Measurements from ENCODE around the gene SLC24A3.
A peak's percentile ranks its signal among the peaks of the same experiment; 100 is the strongest.

DNA sequence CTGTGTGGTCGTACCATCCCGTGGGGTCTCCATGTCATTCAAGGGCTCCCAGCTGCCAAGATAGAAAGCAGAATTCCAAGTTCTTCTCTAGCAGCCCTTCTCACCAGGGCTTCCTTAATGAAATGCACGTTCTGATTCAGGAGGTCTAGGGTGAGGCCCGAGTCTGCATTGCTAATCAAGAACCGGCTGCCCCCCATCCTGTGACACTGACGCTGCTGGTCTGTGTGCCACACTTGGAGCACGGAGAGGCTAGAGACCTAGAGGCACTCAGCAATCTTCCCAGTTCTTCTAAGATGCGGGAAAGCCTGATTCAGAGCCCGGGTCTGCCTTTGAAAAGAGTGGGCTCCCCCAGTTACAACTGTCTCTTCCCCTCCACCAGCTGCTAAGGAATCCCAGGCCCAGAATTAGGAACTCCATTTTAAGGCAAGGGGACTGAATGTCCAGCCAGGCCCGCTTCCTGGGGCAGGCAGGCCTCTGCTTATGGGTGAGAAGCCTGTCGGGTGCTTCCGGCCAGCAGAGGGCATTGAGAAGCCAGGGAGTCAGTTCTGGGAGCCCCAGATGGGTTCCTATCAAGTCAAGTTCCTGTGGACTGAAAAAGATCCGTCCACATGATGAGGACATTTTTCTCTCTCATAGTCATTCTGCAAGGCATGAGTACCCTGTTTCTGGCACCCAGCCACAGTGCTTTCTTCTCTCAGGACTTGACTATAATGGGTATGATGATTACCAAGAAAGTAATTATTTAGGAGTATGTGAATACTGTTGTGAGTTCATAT lies 475.8 kb downstream of the SLC24A3 start:
- TF ChIP-seq, protein P1, sequence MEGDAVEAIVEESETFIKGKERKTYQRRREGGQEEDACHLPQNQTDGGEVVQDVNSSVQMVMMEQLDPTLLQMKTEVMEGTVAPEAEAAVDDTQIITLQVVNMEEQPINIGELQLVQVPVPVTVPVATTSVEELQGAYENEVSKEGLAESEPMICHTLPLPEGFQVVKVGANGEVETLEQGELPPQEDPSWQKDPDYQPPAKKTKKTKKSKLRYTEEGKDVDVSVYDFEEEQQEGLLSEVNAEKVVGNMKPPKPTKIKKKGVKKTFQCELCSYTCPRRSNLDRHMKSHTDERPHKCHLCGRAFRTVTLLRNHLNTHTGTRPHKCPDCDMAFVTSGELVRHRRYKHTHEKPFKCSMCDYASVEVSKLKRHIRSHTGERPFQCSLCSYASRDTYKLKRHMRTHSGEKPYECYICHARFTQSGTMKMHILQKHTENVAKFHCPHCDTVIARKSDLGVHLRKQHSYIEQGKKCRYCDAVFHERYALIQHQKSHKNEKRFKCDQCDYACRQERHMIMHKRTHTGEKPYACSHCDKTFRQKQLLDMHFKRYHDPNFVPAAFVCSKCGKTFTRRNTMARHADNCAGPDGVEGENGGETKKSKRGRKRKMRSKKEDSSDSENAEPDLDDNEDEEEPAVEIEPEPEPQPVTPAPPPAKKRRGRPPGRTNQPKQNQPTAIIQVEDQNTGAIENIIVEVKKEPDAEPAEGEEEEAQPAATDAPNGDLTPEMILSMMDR (CRISPR knock-in tag; IDR thresholded peaks at IDR 0.05): peak; percentile 76
- TF ChIP-seq, protein P2, sequence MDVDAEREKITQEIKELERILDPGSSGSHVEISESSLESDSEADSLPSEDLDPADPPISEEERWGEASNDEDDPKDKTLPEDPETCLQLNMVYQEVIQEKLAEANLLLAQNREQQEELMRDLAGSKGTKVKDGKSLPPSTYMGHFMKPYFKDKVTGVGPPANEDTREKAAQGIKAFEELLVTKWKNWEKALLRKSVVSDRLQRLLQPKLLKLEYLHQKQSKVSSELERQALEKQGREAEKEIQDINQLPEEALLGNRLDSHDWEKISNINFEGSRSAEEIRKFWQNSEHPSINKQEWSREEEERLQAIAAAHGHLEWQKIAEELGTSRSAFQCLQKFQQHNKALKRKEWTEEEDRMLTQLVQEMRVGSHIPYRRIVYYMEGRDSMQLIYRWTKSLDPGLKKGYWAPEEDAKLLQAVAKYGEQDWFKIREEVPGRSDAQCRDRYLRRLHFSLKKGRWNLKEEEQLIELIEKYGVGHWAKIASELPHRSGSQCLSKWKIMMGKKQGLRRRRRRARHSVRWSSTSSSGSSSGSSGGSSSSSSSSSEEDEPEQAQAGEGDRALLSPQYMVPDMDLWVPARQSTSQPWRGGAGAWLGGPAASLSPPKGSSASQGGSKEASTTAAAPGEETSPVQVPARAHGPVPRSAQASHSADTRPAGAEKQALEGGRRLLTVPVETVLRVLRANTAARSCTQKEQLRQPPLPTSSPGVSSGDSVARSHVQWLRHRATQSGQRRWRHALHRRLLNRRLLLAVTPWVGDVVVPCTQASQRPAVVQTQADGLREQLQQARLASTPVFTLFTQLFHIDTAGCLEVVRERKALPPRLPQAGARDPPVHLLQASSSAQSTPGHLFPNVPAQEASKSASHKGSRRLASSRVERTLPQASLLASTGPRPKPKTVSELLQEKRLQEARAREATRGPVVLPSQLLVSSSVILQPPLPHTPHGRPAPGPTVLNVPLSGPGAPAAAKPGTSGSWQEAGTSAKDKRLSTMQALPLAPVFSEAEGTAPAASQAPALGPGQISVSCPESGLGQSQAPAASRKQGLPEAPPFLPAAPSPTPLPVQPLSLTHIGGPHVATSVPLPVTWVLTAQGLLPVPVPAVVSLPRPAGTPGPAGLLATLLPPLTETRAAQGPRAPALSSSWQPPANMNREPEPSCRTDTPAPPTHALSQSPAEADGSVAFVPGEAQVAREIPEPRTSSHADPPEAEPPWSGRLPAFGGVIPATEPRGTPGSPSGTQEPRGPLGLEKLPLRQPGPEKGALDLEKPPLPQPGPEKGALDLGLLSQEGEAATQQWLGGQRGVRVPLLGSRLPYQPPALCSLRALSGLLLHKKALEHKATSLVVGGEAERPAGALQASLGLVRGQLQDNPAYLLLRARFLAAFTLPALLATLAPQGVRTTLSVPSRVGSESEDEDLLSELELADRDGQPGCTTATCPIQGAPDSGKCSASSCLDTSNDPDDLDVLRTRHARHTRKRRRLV (CRISPR knock-in tag; IDR thresholded peaks at IDR 0.05): no peak
- TF ChIP-seq FOXM1 (CRISPR knock-in tag; IDR thresholded peaks at IDR 0.05): no peak
- TF ChIP-seq SRSF1 (optimal IDR thresholded peaks at IDR 0.05; ENCODE audit: low read depth, low read length): no peak
- TF ChIP-seq ZSCAN29 (CRISPR knock-in tag; conservative IDR thresholded peaks at IDR 0.05): no peak
- no peak for TF ChIP-seq RBM22 (optimal IDR thresholded peaks at IDR 0.05; ENCODE audit: low read length)
- TF ChIP-seq MYNN (CRISPR knock-in tag; IDR thresholded peaks at IDR 0.05; ENCODE audit: low read depth): no peak
- no peak for TF ChIP-seq POLR2AphosphoS5 (IDR thresholded peaks at IDR 0.05; ENCODE audit: low read depth, low read length)
